ENCODE measurements around the gene PLXNA4.

PLXNA4 gene

GRCh38 chr7:132135746-132136385 is 440.4 kb downstream of the PLXNA4 start:
- no peak for TF ChIP-seq CTCF (conservative IDR thresholded peaks at IDR 0.05)
- peak overlapping the region; percentile 49 for H3K27ac ChIP-seq

- H3K27ac ChIP-seq: peak overlapping the region; percentile 49
- no peak for TF ChIP-seq CTCF (conservative IDR thresholded peaks at IDR 0.05)
Observed at GRCh38 chr7:132134814-132135445, 441.3 kb downstream of the PLXNA4 start.

GRCh38 chr7:132133501-132133900 is 442.8 kb downstream of the PLXNA4 start:
- no peak for TF ChIP-seq CTCF (conservative IDR thresholded peaks at IDR 0.05)

GRCh38 chr7:132131196-132131595 is 445.1 kb downstream of the PLXNA4 start:
- no peak overlapping the region for H3K27ac ChIP-seq
- no peak for TF ChIP-seq CTCF (conservative IDR thresholded peaks at IDR 0.05)

More at GRCh38 chr7:132133501-132133900, 442.8 kb downstream of the PLXNA4 start:
- no peak overlapping the region for H3K27ac ChIP-seq

- no peak for TF ChIP-seq CTCF (conservative IDR thresholded peaks at IDR 0.05)
- no peak overlapping the region for H3K27ac ChIP-seq
Observed at GRCh38 chr7:132130497-132130896, 445.8 kb downstream of the PLXNA4 start.

- no peak for TF ChIP-seq CTCF (conservative IDR thresholded peaks at IDR 0.05)
- H3K27ac ChIP-seq: no peak overlapping the region
Observed at GRCh38 chr7:132125872-132126595, 450.2 kb downstream of the PLXNA4 start.

- H3K27ac ChIP-seq: no peak overlapping the region
- no peak for TF ChIP-seq CTCF (conservative IDR thresholded peaks at IDR 0.05)
Observed at GRCh38 chr7:132125096-132125495, 451.2 kb downstream of the PLXNA4 start.
